GM12878 (cell line): Measurements from ENCODE around the gene GMDS.

ENCODE experiments used
- RBBP5 ChIP-seq: fragments of 200-600 bp; sonication (generic); conservative IDR thresholded peaks from 2 replicates; pipeline ENCODE4 v1.6.1; 2016
- TF ChIP-seq, protein P1 (sequence below), 3 experiments: IDR thresholded peaks in 2 of 3; conservative IDR thresholded peaks in 1 of 3; 2 replicates each; pipeline ENCODE4 v1.5.1; 2011; ENCODE audit warnings: low read depth in 3 of 3, low read length in 3 of 3, mild to moderate bottlenecking in 3 of 3, control low read depth in 2 of 3, moderate library complexity in 2 of 3, inconsistent platforms in 1 of 3, mixed read lengths in 1 of 3; ENCODE audit not compliant: control insufficient read depth in 2 of 3, insufficient read depth in 1 of 3; ENCODE audit errors: extremely low read depth in 1 of 3

DNA sequence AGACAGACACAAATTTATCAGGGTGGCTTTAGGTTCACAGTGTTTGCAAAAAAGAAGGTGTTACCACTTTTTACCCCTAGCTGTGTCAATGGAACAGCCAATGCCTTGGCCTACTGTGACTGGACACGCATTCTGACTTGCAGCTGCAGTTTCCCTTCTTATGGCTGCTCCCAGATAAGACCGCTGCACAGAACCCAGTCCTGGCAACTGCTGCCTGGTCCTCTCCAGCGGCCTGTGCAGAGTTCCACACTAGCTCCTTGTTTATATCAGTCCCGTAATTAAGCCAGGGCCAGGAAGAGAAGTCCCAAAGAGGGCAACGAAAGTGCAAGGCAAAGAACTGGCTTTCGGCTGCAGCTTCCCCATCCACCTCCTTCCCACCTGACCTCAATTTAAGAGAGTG lies 352.7 kb downstream of the GMDS start:
- TF ChIP-seq RBBP5, result no peak
- TF ChIP-seq, protein P1, sequence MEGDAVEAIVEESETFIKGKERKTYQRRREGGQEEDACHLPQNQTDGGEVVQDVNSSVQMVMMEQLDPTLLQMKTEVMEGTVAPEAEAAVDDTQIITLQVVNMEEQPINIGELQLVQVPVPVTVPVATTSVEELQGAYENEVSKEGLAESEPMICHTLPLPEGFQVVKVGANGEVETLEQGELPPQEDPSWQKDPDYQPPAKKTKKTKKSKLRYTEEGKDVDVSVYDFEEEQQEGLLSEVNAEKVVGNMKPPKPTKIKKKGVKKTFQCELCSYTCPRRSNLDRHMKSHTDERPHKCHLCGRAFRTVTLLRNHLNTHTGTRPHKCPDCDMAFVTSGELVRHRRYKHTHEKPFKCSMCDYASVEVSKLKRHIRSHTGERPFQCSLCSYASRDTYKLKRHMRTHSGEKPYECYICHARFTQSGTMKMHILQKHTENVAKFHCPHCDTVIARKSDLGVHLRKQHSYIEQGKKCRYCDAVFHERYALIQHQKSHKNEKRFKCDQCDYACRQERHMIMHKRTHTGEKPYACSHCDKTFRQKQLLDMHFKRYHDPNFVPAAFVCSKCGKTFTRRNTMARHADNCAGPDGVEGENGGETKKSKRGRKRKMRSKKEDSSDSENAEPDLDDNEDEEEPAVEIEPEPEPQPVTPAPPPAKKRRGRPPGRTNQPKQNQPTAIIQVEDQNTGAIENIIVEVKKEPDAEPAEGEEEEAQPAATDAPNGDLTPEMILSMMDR (IDR thresholded peaks at IDR 0.05 in 2 of 3, conservative IDR thresholded peaks at IDR 0.05 in 1 of 3; ENCODE audit: control insufficient read depth in 2 of 3, extremely low read depth in 1 of 3, insufficient read depth in 1 of 3, low read depth in 3 of 3, low read length in 3 of 3), result no peak
